Activated naive CD4-positive, alpha-beta T cell (primary cell): Measurements from ENCODE around the gene IQSEC3.
A peak's percentile ranks its signal among the peaks of the same experiment; 100 is the strongest.

Experiments
- DNase-seq, 4 experiments: peaks; one replicate each; lab custom pipeline; 2025; lab: John Stamatoyannopoulos, UW

The IQSEC3 gene

DNA sequence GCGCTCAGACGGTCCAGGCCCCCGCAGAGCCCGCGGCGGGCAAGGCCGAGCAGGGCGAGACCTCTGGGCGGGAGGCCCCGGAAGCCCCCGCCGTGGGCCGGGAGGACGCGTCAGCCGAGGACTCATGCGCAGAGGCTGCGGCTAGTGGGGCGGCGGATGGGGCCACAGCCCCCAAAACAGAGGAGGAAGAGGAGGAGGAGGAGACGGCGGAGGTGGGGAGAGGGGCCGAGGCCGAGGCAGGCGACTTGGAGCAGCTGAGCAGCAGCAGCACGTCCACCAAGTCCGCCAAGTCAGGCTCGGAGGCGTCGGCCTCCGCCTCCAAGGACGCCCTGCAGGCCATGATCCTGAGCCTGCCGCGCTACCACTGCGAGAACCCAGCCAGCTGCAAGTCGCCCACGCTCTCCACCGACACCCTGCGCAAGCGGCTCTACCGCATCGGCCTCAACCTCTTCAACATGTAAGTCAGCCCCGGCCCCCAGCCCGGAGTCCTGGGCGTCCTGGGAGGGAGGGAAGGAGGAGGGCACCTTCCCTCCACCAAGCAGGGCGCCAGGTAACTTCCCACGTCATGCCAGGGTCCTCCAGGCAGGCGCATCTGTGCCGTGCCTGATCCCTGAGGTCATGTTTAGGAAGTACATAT, 72.4 kb downstream of the IQSEC3 start:
- DNase-seq: peak in 1 of 4 experiments; percentile 3

DNA sequence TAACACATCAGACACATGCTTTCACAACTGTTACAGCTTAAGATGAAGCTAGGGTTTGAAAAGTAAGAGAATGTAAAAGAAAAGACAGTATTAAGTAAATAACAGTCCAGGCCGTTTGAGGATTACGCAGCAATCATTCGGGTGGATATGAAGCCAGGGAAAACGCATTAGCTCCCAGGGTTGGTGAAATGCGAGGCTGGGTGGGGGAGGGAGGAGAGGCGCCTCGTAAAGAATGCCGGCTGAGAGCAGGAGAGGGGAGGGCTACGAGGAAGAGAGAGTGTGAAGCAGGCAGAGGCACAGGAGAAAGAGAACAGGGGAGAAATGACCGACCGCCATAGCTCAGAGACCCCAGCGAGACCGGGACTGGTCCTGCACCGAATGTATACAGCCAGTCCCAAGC, 73.0 kb downstream of the IQSEC3 start:
- no peak for DNase-seq

- DNase-seq: no peak
Observed at GRCh38 chr12:140162-140561, 73.6 kb downstream of the IQSEC3 start.

DNA sequence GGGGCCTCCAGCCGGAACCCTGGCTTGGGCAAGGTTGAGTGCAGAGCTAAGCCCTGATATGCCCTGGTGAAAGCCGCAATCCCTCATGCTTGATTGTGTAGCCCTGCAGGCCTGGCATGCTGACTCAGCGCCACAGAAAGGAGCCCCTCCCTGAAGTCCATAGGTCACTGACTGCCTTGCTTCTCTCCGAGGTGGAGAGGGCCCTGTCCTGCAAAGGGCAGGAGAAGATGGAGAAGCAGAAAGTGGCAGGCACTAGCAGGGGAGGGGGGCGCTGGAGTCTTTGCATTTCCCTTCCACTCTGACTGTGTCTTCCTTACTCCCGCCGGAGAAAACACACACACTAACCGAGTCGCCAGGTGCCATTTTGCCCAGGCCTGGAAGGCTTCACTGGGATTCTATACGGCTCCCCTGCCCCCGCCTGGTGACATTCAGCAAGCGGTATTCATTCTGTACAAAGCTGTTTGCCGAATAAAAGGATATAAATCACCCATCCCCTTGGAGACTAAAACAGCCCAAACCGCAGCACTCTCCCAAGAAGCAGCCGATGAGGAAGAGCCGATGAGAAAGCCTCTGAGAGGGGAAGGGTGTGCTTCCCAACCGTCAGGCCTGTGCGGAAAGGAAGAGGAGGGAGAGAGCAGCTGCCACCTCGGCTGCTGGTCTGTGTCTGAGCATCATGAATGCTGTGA, 77.5 kb downstream of the IQSEC3 start:
- no peak for DNase-seq

GRCh38 chr12:144650-145284, 78.2 kb downstream of the IQSEC3 start:
- no peak for DNase-seq

- DNase-seq: no peak
Observed at GRCh38 chr12:145369-145960, 78.9 kb downstream of the IQSEC3 start.

- DNase-seq: no peak
Observed at GRCh38 chr12:147242-147641, 80.7 kb downstream of the IQSEC3 start.

DNA sequence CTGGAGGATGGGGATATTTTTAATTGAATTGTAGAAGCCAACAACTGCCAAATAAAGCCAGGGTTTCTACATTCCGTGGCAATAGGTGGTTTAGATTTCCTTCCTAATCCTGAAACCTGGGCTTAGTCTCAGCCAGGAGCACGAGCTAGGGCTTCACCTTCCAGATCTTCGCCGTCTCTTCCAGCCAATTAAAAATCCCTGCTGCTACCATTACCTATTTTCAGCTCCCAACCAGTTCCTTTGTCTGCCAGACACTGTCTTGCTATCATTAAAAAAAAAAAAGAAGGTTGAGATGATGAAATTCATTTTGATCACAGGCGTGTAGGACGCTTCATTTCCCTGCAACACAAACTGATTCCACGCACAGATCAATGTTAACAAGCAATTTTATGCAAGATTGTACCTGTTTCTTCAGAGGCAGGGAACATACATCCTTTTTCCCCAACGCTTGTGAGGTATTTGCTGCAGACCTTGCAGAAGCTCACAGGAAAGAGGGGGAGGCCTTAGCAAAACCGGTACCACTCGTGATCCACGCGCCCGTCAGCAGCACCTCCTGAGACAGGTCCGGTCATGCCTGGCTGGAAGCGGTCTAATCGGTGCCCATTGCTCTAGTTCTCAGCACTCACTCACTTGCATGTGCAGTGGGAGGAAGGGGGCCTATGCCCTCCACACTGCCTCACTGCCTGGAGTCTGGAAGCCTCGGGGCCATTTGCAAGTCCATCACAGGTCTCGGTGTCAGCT, 82.3 kb downstream of the IQSEC3 start:
- no peak for DNase-seq

DNA sequence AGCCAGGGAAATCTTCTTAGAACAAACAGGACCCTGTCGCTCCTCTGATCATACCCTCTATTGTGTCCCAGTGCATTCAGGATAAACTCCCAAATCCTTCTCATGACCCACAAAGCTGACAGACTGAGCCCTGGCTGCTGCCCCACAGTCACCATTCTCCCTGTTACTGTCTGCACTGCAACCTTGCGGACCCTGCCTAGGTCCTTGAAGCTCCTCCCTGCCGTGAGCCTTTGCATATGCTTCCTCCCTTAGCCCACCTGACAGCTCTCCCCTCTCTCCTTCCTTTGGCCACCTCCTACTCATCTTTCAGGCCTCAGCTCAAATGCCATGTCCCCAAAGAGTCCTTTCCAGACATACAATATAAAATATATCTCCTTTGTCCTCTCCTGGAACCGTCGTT, 85.0 kb downstream of the IQSEC3 start:
- DNase-seq: no peak

DNA sequence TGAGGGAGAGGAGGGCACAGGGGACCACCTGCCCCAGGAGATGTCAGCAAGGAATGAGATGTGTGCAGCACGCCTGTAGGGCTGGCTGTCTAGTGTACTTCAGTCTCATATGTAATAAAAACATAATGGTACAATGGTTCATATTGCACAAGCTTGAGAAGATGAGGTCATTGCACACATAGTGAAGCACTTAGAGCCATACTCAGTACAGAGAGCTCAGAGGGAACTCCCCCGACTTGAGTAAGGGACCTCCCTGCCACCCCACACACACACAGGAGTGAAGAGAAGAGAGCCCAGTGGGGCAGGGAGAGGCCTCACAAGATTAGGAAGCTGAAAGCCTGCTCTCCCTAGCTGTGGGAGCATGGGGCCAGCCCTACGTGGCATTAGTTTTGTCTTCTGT, 85.9 kb downstream of the IQSEC3 start:
- no peak for DNase-seq

DNA sequence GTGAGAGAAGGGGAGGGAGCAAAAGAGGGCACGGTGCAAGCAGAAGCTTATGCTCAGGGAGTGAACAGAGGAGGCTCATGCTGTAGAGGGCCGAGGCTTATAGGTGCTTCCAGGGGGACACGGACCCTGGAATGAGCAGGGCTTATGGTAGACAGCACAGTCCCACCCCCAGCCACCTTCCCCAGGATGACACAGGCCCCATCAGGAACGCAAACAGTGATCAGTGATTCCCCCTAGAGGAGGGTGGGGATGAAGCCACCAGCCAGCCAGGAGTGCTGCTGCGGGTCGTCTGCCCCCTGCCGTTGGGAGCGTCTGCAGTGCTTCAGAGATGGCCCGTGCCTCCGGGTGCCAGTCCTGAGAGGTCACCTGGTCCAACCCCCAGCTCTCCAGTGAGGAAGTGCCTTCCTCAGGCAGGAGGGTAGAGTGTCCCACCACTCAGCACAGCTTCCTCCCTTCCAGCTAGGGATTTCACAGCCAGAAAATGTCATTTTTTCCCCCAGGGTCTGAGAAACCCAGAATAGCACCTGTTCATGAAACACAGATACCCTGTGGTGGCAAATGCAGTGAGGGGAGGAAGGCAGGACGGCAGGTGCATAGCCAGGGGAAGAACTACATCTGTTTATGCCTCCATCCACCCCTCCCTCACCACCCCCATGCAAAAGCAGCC, 86.6 kb downstream of the IQSEC3 start:
- DNase-seq: peak in 3 of 4 experiments; percentile 8 to 19 (median 16)

DNA sequence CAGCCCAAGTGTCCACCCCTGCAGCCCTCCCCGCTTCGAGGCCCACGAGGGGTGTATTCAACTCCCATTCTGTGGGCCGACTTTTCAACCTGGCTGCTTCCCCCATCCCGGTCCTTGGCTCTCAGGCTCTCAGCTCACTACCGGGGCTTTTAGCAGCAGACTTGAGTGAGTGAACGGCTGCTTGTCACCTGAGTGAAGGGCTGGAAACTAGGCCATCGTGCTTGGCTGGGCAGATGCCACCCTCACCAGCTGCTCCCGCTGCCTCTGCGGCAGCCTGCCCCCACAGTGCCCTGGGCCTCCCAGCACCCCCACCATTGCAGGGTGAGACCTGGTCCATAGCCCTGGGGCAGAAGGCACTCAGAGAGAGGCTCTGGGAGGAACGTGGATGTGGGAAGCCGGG, 87.5 kb downstream of the IQSEC3 start:
- no peak for DNase-seq

DNA sequence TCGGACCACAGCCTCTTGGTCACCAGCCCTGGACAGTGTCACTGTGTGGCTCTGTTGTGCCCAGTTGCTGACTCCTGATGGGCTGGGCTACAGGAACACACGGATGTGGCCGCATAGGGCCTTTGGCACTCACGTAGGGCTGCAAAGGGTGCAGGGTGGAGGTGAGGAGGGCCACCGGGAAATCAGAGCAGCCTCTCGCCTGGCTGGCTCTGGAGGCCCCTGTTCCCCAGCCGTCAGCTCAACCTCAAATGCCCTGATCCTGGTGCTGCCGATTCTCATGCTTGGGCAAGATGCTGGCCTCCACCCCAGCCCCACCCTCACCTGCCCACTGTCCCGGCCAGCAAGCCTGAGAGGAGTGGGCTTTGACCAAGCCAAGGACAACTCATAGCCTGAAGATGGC, 88.4 kb downstream of the IQSEC3 start:
- no peak for DNase-seq

- no peak for DNase-seq
Observed at GRCh38 chr12:155646-156045, 89.1 kb downstream of the IQSEC3 start.

DNA sequence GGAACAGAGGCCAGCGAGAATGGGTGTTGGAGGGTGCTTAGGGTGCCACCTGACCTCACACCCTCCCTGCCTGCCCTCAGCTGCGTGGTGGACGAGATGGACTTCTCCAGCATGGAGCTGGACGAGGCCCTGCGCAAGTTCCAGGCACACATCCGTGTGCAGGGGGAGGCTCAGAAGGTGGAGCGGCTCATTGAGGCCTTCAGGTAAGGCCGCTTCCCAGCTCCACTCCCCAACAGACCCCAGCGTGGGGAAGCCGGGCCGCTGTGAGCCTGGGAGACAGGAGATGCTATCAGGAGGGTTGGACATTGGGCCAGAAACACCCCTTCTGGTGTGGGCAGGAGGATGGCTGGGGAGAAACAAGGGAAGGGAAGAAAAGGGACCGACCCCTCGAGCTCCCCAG, 90.4 kb downstream of the IQSEC3 start:
- no peak for DNase-seq

GRCh38 chr12:157644-158043, 91.1 kb downstream of the IQSEC3 start:
- no peak for DNase-seq

GRCh38 chr12:159156-159782, 92.7 kb downstream of the IQSEC3 start:
- DNase-seq: no peak

- no peak for DNase-seq
Observed at GRCh38 chr12:160858-161257, 94.3 kb downstream of the IQSEC3 start.

DNA sequence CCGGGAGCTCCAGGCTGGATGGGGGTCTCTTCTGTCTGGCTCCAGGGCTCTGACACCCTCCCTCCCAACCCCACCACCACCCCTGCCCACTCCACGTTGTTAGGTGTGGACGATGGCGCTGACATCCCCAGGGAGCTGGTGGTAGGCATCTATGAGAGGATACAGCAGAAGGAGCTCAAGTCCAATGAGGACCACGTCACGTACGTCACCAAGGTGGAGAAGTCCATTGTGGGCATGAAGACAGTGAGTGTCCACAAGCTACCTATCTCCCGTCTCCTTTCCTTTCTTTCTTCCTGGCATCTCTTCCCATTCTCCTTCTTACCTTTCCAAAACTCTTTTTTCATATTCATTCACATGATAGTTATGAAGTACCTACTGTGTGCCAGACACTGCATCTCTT, 95.3 kb downstream of the IQSEC3 start:
- DNase-seq: no peak

DNA sequence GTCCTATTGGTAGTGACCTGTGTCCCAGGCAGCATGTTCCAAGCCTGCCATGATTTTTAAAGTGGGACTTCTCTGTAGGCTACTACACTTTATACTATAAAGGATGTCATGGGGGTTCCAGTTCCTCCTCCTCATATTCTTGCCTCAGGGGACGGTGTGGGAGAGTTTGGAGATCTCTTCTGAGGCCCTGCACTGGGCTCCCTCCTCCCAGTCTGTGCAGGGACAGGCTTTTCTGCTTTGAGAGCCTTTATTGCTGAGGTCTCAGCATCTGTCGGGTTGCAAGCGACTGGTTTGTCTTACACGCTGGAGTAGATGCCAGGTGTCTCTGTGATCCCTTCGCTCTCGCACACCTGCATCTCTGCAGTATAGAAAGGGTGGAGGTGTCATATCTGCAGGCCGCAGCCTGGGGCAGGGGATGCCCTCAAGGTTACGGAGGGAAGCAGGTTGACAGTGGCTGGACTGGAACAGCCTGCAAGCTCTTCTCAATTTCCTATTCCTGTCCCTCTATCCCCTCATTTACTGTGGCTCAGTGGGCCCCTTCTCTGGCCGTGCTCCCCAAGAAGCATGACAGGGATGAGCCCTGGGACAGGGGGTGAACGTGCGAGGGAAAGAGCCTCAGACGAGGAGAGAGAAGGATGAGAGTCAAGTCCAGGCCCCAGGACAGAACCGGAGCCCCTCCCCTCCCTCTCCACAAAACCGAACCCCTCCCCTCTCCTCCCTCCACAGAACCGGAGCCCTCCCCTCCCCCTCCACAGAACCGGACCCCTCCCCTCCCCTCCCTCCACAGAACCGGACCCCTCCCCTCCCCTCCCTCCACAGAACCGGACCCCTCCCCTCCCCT, 96.1 kb downstream of the IQSEC3 start:
- no peak for DNase-seq
